H1 (cell line): Measurements from ENCODE around the gene CILP. TPM values are rescaled to one million over a fixed set of nuclear protein-coding genes. Genes with fewer than 3 reads are reported as not detected.
A peak's percentile ranks its signal among the peaks of the same experiment; 100 is the strongest.

ENCODE experiments used
- CTCF ChIA-PET: fragments of 300-600 bp; sonication (Branson Sonifier 250); formaldehyde crosslinking; loops from one replicate; lab custom pipeline; 2021; ENCODE audit not compliant: partially characterized antibody; lab: Charles Lee
- POLR2A ChIA-PET: fragments of 300-600 bp; sonication (Branson Sonifier 250); formaldehyde crosslinking; loops from one replicate; lab custom pipeline; 2021; ENCODE audit warnings: inconsistent platforms; ENCODE audit not compliant: partially characterized antibody; lab: Charles Lee
- DNase-seq, 2 experiments: peaks; one replicate each; pipeline versions ENCODE4 v3.0.0 to v3.0.0-alpha.2; 2010 to 2022; ENCODE audit warnings: low spot score in 2 of 2, low read depth in 1 of 2, mixed read lengths in 1 of 2
- FAIRE-seq: peaks from 2 replicates; lab custom pipeline; 2011; peaks lifted over from hg19 to GRCh38; lab: Jason Lieb, UNC
- H2AFZ ChIP-seq: 2 replicates; pipeline ENCODE4 v1.8.1; 2012; ENCODE audit warnings: low read length, inconsistent platforms
- H2AK5ac ChIP-seq: 2 replicates; pipeline ENCODE4 v1.6.1; 2013; ENCODE audit warnings: low read depth, low read length
- H2BK120ac ChIP-seq: replicated peaks from 2 replicates; pipeline ENCODE3; 2013; ENCODE audit warnings: low read depth, low read length, inconsistent platforms
- H2BK12ac ChIP-seq: 2 replicates; pipeline ENCODE4 v1.6.1; 2013; ENCODE audit warnings: low read depth, low read length
- H2BK15ac ChIP-seq: 2 replicates; pipeline ENCODE4 v1.6.1; 2013; ENCODE audit warnings: low read length
- H2BK20ac ChIP-seq: 2 replicates; pipeline ENCODE4 v1.6.1; 2013; ENCODE audit warnings: low read length
- H2BK5ac ChIP-seq: 2 replicates; pipeline ENCODE4 v1.6.1; 2013; ENCODE audit warnings: low read depth, low read length
- H3K14ac ChIP-seq: 2 replicates; pipeline ENCODE4 v1.6.1; 2013; ENCODE audit warnings: inconsistent platforms; ENCODE audit not compliant: insufficient read length
- H3K18ac ChIP-seq: 2 replicates; pipeline ENCODE4 v1.6.1; 2013; ENCODE audit warnings: low read length; ENCODE audit errors: extremely low read depth
- H3K23ac ChIP-seq: 2 replicates; pipeline ENCODE4 v1.6.1; 2013; ENCODE audit warnings: inconsistent platforms; ENCODE audit not compliant: insufficient read length
- H3K23me2 ChIP-seq: 2 replicates; pipeline ENCODE4 v1.6.1; 2013; ENCODE audit warnings: low read depth, low read length
- H3K27ac ChIP-seq: 2 replicates; pipeline ENCODE4 v1.6.1; 2011; ENCODE audit warnings: low read depth, low read length, inconsistent platforms
- H3K27me3 ChIP-seq, 4 experiments: replicated peaks in 1 of 4; 1 replicate in 1 of 4; 2 replicates in 3 of 4; pipeline versions ENCODE4 v1.6.1 to v1.8.1; 2011 to 2013; ENCODE audit warnings: low read length in 3 of 4, mild to moderate bottlenecking in 3 of 4, inconsistent platforms in 2 of 4, mixed read lengths in 2 of 4, moderate library complexity in 1 of 4; ENCODE audit not compliant: control insufficient read depth in 3 of 4, insufficient read depth in 3 of 4; ENCODE audit errors: extremely low read depth in 1 of 4
- H3K36me3 ChIP-seq, 4 experiments: 2 replicates each; pipeline versions ENCODE4 v1.6.1 to v1.8.1; 2011 to 2013; ENCODE audit warnings: mild to moderate bottlenecking in 4 of 4, low read length in 3 of 4, moderate library complexity in 2 of 4, control low read depth in 1 of 4, inconsistent platforms in 1 of 4; ENCODE audit not compliant: insufficient read depth in 4 of 4, control insufficient read depth in 2 of 4
- H3K4ac ChIP-seq: replicated peaks from 2 replicates; pipeline ENCODE3; 2013; ENCODE audit warnings: low read length, low read depth, mixed read lengths, inconsistent platforms; ENCODE audit not compliant: insufficient read length
- H3K4me1 ChIP-seq, 4 experiments: replicated peaks in 1 of 4; 1 replicate in 1 of 4; 2 replicates in 3 of 4; pipeline versions ENCODE4 v1.6.1 to v1.8.1; 2011 to 2013; ENCODE audit warnings: low read length in 3 of 4, inconsistent platforms in 2 of 4, mixed read lengths in 1 of 4; ENCODE audit not compliant: insufficient read depth in 4 of 4, control insufficient read depth in 3 of 4
- H3K4me2 ChIP-seq, 2 experiments: 2 replicates each; pipeline versions ENCODE4 v1.6.1 to v1.8.1; 2011 to 2013; ENCODE audit warnings: low read depth in 2 of 2, low read length in 2 of 2, control low read depth in 1 of 2, inconsistent platforms in 1 of 2, mild to moderate bottlenecking in 1 of 2; ENCODE audit not compliant: insufficient read depth in 1 of 2
- H3K4me3 ChIP-seq, 4 experiments: fragments of 200-600, 300-600 bp in 1 of 4; sonication (generic), shearing (Covaris generic), sonication (Bioruptor Twin) in 1 of 4; 2 replicates each; pipeline versions ENCODE4 v1.5.1 to v1.8.1; 2011 to 2016; ENCODE audit warnings: low read length in 4 of 4, low read depth in 3 of 4, control low read depth in 2 of 4, inconsistent platforms in 2 of 4, mild to moderate bottlenecking in 2 of 4, mixed read lengths in 1 of 4, moderate library complexity in 1 of 4; ENCODE audit not compliant: insufficient read depth in 2 of 4; ENCODE audit errors: extremely low read depth in 1 of 4
- H3K56ac ChIP-seq: replicated peaks from 2 replicates; pipeline ENCODE3; 2013; ENCODE audit warnings: low read depth, mild to moderate bottlenecking, mixed read lengths, low read length, inconsistent platforms; ENCODE audit not compliant: insufficient read length
- H3K79me1 ChIP-seq: 2 replicates; pipeline ENCODE4 v1.6.1; 2013; ENCODE audit warnings: low read depth, low read length, control low read depth
- H3K79me2 ChIP-seq, 2 experiments: 2 replicates each; pipeline versions ENCODE4 v1.6.1 to v1.8.1; 2012 to 2013; ENCODE audit warnings: low read length in 2 of 2, mild to moderate bottlenecking in 2 of 2, inconsistent platforms in 1 of 2; ENCODE audit not compliant: insufficient read depth in 2 of 2, control insufficient read depth in 1 of 2
- H3K9ac ChIP-seq, 4 experiments: replicated peaks in 1 of 4; 1 replicate in 1 of 4; 2 replicates in 3 of 4; pipeline versions ENCODE4 v1.6.1 to v1.8.1; 2011 to 2013; ENCODE audit warnings: low read depth in 3 of 4, low read length in 3 of 4, control low read depth in 2 of 4, mild to moderate bottlenecking in 2 of 4, moderate library complexity in 2 of 4, inconsistent platforms in 1 of 4; ENCODE audit errors: extremely low read depth in 1 of 4
- H3K9me3 ChIP-seq, 2 experiments: 2 replicates each; pipeline versions ENCODE4 v1.6.1 to v1.8.1; 2012 to 2013; ENCODE audit warnings: mild to moderate bottlenecking in 2 of 2, moderate library complexity in 2 of 2, control low read depth in 1 of 2, inconsistent platforms in 1 of 2, low read depth in 1 of 2, low read length in 1 of 2, mixed read lengths in 1 of 2; ENCODE audit not compliant: insufficient read depth in 2 of 2
- H4K20me1 ChIP-seq, 2 experiments: replicated peaks in 1 of 2; 2 replicates each; pipeline versions ENCODE3 to v1.8.1; 2011 to 2013; ENCODE audit warnings: inconsistent platforms in 2 of 2, low read length in 2 of 2, mild to moderate bottlenecking in 1 of 2; ENCODE audit not compliant: insufficient read depth in 2 of 2, control insufficient read depth in 1 of 2
- H4K5ac ChIP-seq: 2 replicates; pipeline ENCODE4 v1.6.1; 2013; ENCODE audit warnings: low read length, low read depth, mixed read lengths, inconsistent platforms; ENCODE audit not compliant: insufficient read length
- H4K8ac ChIP-seq: 2 replicates; pipeline ENCODE4 v1.8.0; 2013; ENCODE audit warnings: mild to moderate bottlenecking, moderate library complexity, low read length, inconsistent platforms; ENCODE audit not compliant: insufficient read depth; ENCODE audit errors: extremely low read depth
- H4K91ac ChIP-seq: replicated peaks from 2 replicates; pipeline ENCODE3; 2013; ENCODE audit warnings: low read length, mixed read lengths, inconsistent platforms; ENCODE audit not compliant: insufficient read length
- CREB1 ChIP-seq: IDR thresholded peaks from 2 replicates; pipeline ENCODE4 v1.6.1; 2012; ENCODE audit warnings: inconsistent platforms
- FOSL1 ChIP-seq: IDR thresholded peaks from 2 replicates; pipeline ENCODE4 v1.6.1; 2011; ENCODE audit warnings: mild to moderate bottlenecking, low read depth, low read length, moderate library complexity; ENCODE audit not compliant: insufficient read depth
- HDAC2 ChIP-seq, 2 experiments: fragments of 300-600 bp in 1 of 2; sonication (generic) in 1 of 2; IDR thresholded peaks; 2 replicates each; pipeline ENCODE4 v1.6.1; 2011 to 2012; ENCODE audit warnings: low read depth in 2 of 2, low read length in 2 of 2, mild to moderate bottlenecking in 2 of 2, moderate library complexity in 2 of 2, borderline replicate concordance in 1 of 2, inconsistent platforms in 1 of 2
- HDAC6 ChIP-seq: IDR thresholded peaks from one replicate; pipeline ENCODE4 v1.7.1; 2012; ENCODE audit warnings: low read depth, mild to moderate bottlenecking, inconsistent platforms, low read length, moderate library complexity
- JUND ChIP-seq: IDR thresholded peaks from 2 replicates; pipeline ENCODE4 v1.6.1; 2011; ENCODE audit warnings: mild to moderate bottlenecking, improper control_type of control experiment, low read length
- MAFK ChIP-seq: IDR thresholded peaks from 2 replicates; pipeline ENCODE4 v1.6.1; 2012; ENCODE audit warnings: low read depth, mild to moderate bottlenecking, improper control_type of control experiment, low read length
- POLR2AphosphoS5 ChIP-seq: IDR thresholded peaks from 2 replicates; pipeline ENCODE4 v1.6.1; 2011; ENCODE audit warnings: low read depth, low read length
- POU5F1 ChIP-seq: IDR thresholded peaks from 2 replicates; pipeline ENCODE4 v1.6.1; 2011; ENCODE audit warnings: low read depth, mild to moderate bottlenecking, low read length, moderate library complexity
- RBBP5 ChIP-seq: IDR thresholded peaks from 2 replicates; pipeline ENCODE4 v1.7.1; 2012; ENCODE audit warnings: low read depth, mild to moderate bottlenecking, inconsistent platforms, low read length, moderate library complexity, borderline replicate concordance
- RNF2 ChIP-seq: fragments of 200-900, 300-1000 bp; sonication (generic); IDR thresholded peaks from 2 replicates; pipeline ENCODE4 v1.7.1; 2016; ENCODE audit warnings: borderline replicate concordance, low read depth, mild to moderate bottlenecking, antibody characterized with exemption, low read length; ENCODE audit not compliant: poor library complexity, severe bottlenecking; ENCODE audit errors: missing control alignments
- SAP30 ChIP-seq: fragments of 300-600 bp; sonication (generic); IDR thresholded peaks from 2 replicates; pipeline ENCODE4 v1.7.1; 2012; ENCODE audit warnings: low read length, moderate library complexity, mild to moderate bottlenecking, inconsistent platforms; ENCODE audit not compliant: insufficient read depth, insufficient replicate concordance
- SIX5 ChIP-seq: IDR thresholded peaks from 2 replicates; pipeline ENCODE4 v1.6.1; 2011; ENCODE audit warnings: mild to moderate bottlenecking, low read depth, low read length
- SP1 ChIP-seq: IDR thresholded peaks from 2 replicates; pipeline ENCODE4 v1.6.1; 2011; ENCODE audit warnings: low read depth, low read length
- TAF7 ChIP-seq: optimal IDR thresholded peaks from 2 replicates; pipeline ENCODE3; 2011; ENCODE audit warnings: low read depth, mild to moderate bottlenecking, inconsistent platforms, low read length, moderate library complexity, borderline replicate concordance
- YY1 ChIP-seq: IDR thresholded peaks from 2 replicates; pipeline ENCODE4 v1.6.1; 2011; ENCODE audit warnings: low read depth, mild to moderate bottlenecking, low read length
- WGBS, 2 experiments: shearing (Covaris generic) in 1 of 2; methylation state at CpG; one replicate each; pipeline versions ENCODE4 v1.1.6 to v1.1.7; 2013 to 2015; ENCODE audit warnings: low lambda C conversion rate in 2 of 2, mixed read lengths in 2 of 2, inconsistent platforms in 1 of 2, low coverage in 1 of 2, missing lambda C conversion rate in 1 of 2; ENCODE audit not compliant: insufficient replicate concordance in 2 of 2, insufficient coverage in 1 of 2, insufficient read length in 1 of 2; ENCODE audit errors: extremely low coverage in 1 of 2, missing lambda C conversion rate in 1 of 2; 5-methylcytosine and 5-hydroxymethylcytosine counted together
- polyA plus RNA-seq, 7 experiments: library from polyadenylated mRNA; depleted of rRNA in 3 of 7; stranded (reverse) in 5 of 7; unstranded in 2 of 7; fragments of >200 nt in 5 of 7; fragments of 200-250 nt in 2 of 7; gene quantifications; 1 replicate in 5 of 7; 2 replicates in 1 of 7; 4 replicates in 1 of 7; pipeline versions ENCODE4 v1.2.1 to v1.2.3, GENCODE V29; 2011 to 2013; ENCODE audit warnings: missing spikeins in 2 of 7, mixed read lengths in 2 of 7
- total RNA-seq: library from RNA; stranded (reverse); fragmentation: NEBNext Ultra II Directional; extraction: Animal tissue kit (Norgen Biotek cat#: 25700); gene quantifications from 2 replicates; pipeline ENCODE4 v1.2.1, GENCODE V29; 2021

Gene CILP
- total and polyA plus RNA-seq, 2 of the 8 experiments (the other 6 are each of a cell fraction or from before 2014, with no cell fraction given) = 0.02 TPM; not detected in 1

DNA sequence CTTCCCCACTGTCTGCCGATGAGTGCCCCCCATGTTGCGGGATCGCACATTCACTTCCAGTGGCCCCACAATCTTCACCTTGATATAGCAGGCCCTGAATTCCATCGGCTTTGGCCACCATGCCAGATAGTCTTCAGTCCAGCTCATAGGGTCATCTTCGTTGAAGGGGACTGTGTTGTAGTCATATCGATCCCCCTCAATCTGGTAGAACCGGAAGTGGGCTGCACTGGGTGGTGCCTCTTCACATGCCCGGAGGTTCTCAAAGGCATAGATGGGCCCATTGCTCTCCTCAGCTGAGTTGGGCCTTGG is 14.0 kb downstream of the CILP start:
- Histone ChIP-seq H3K4me1 (0 out of 7 replicates have a peak, but pooled peaks cover 0 to 2% (median 0%) of the 10 kb centered on the region in 4 experiments), H3K23me2 (no peaks in the 10 kb centered on the region), H3K27ac (no peak overlapping the region), H3K79me2 (no peaks in the 10 kb centered on the region), H3K18ac (no peak overlapping the region), H3K9me3 (peaks cover 3 to 5% of the 10 kb centered on the region in 2 experiments; a peak in 1 of 4 replicates), H3K36me3 (no peaks in the 10 kb centered on the region), H3K14ac (no peak overlapping the region), H4K91ac (no peak overlapping the region), H3K56ac (no peak overlapping the region), H2BK15ac (no peak overlapping the region), H4K8ac (peak overlapping the region; percentile 17; the same call in 1 of the 2 replicates), H3K4me2 (no peak overlapping the region), H2BK20ac (no peak overlapping the region), H3K79me1 (no peaks in the 10 kb centered on the region), H2BK12ac (no peak overlapping the region), H3K4me3 (no peak overlapping the region), H3K27me3 (no peaks in the 10 kb centered on the region), H2AFZ (no peak overlapping the region), H2AK5ac (no peak overlapping the region), H2BK120ac (no peak overlapping the region), H3K9ac (no peak overlapping the region; a peak in 1 of 7 replicates), H3K23ac (no peak overlapping the region), H4K5ac (no peak overlapping the region), H2BK5ac (no peak overlapping the region), H3K4ac (no peak overlapping the region), H4K20me1 (no peaks in the 10 kb centered on the region)
- DNase-seq (no peak), FAIRE-seq (no peak)
- POLR2A ChIA-PET = interaction anchor here (1.3 kb wide), 1 partner anchor 100 kb away, joined by 3 read pairs; no protein-coding TSS in a partner anchor
- CTCF ChIA-PET = interaction anchor here (1.0 to 6.1 kb wide), 5 partner anchors 13 to 103 kb away, joined by 3 to 62 read pairs (median 4); partner anchors contain the start of gene CILP
- 95% methylated on average over 8 of the region's 8 CpGs; no CpG with 5 or more reads in 1 of the 2 experiments for WGBS, 2 experiments
- TF ChIP-seq TAF7 = no peak
- no peak for TF ChIP-seq CREB1
- no peak for TF ChIP-seq RNF2
- TF ChIP-seq FOSL1 = no peak
- TF ChIP-seq POLR2AphosphoS5 = no peak
- no peak for TF ChIP-seq POU5F1
- TF ChIP-seq SAP30 = no peak
- TF ChIP-seq SIX5 = no peak
- no peak for TF ChIP-seq HDAC6
- TF ChIP-seq SP1 = no peak
- no peak for TF ChIP-seq JUND
- TF ChIP-seq YY1 = no peak
- TF ChIP-seq HDAC2 (IDR thresholded peaks at IDR 0.05; ENCODE audit: borderline replicate concordance in 1 of 2, low read depth in 2 of 2, low read length in 2 of 2) = no peak
- TF ChIP-seq MAFK = no peak
- TF ChIP-seq RBBP5 = no peak
